Neural cell (in vitro differentiated cells): ENCODE measurements around the gene PTPRA. TPM values are rescaled to one million over a fixed set of nuclear protein-coding genes. Genes with fewer than 3 reads are reported as not detected.

ENCODE experiments used
- H2AFZ ChIP-seq: fragments of 200-600, 300-800 bp; sonication (generic), shearing (Covaris generic); 2 replicates; pipeline ENCODE4 v1.6.0; 2014; ENCODE audit warnings: low read depth, mild to moderate bottlenecking, antibody characterized with exemption, low read length, moderate library complexity
- H3F3A ChIP-seq: fragments of 200-600 bp; shearing (Covaris generic); 2 replicates; pipeline ENCODE4 v1.6.1; 2016; ENCODE audit warnings: mild to moderate bottlenecking, moderate library complexity, mixed read lengths, antibody characterized with exemption, low read length; ENCODE audit not compliant: insufficient read depth, poor library complexity, severe bottlenecking
- H3K27ac ChIP-seq: fragments of 200-600, 300-800 bp; sonication (generic), shearing (Covaris generic); 2 replicates; pipeline ENCODE4 v1.5.1; 2014; ENCODE audit warnings: mild to moderate bottlenecking, low read length, moderate library complexity
- H3K27me3 ChIP-seq: fragments of 300-800, 200-600 bp; sonication (generic), shearing (Covaris generic); 2 replicates; pipeline ENCODE4 v1.6.0; 2014; ENCODE audit warnings: mild to moderate bottlenecking, low read depth, low read length, moderate library complexity; ENCODE audit not compliant: insufficient read depth
- H3K36me3 ChIP-seq: fragments of 300-800, 200-600 bp; sonication (generic), shearing (Covaris generic); 2 replicates; pipeline ENCODE4 v1.5.1; 2014; ENCODE audit warnings: mild to moderate bottlenecking, antibody characterized with exemption, low read length, moderate library complexity; ENCODE audit not compliant: insufficient read depth
- H3K4me2 ChIP-seq: fragments of 300-800, 200-600 bp; sonication (generic), shearing (Covaris generic); 2 replicates; pipeline ENCODE4 v1.6.0; 2014; ENCODE audit warnings: mild to moderate bottlenecking, low read length
- H3K4me3 ChIP-seq: fragments of 300-800, 200-600 bp; sonication (generic), shearing (Covaris generic); 2 replicates; pipeline ENCODE4 v1.5.1; 2014; ENCODE audit warnings: mild to moderate bottlenecking, low read length, moderate library complexity
- H3K79me2 ChIP-seq: fragments of 200-600 bp; shearing (Covaris generic); replicated peaks from 2 replicates; pipeline ENCODE4 v1.6.0; 2014; ENCODE audit warnings: mild to moderate bottlenecking, low read length, moderate library complexity; ENCODE audit not compliant: insufficient read depth
- H3K9ac ChIP-seq: fragments of 300-800, 200-600 bp; sonication (generic), shearing (Covaris generic); 2 replicates; pipeline ENCODE4 v1.6.1; 2016; ENCODE audit warnings: mild to moderate bottlenecking, low read length, mixed read lengths
- H3K9me2 ChIP-seq: fragments of 200-600 bp; shearing (Covaris generic); 2 replicates; pipeline ENCODE4 v1.6.1; 2016; ENCODE audit warnings: mild to moderate bottlenecking, low read length, mixed read lengths; ENCODE audit not compliant: insufficient read depth
- H3K9me3 ChIP-seq: fragments of 200-600, 300-800 bp; sonication (generic), shearing (Covaris generic); 2 replicates; pipeline ENCODE4 v1.6.1; 2016; ENCODE audit warnings: mild to moderate bottlenecking, mixed run types, low read length, moderate library complexity, mixed read lengths
- H4K20me1 ChIP-seq: fragments of 200-600 bp; shearing (Covaris generic); 2 replicates; pipeline ENCODE4 v1.6.1; 2016; ENCODE audit warnings: mild to moderate bottlenecking, mixed run types; ENCODE audit not compliant: insufficient read depth
- EP300 ChIP-seq: fragments of 450-650 bp; conservative IDR thresholded peaks from 2 replicates; pipeline ENCODE4 v1.6.1; 2014; ENCODE audit warnings: antibody characterized with exemption, mild to moderate bottlenecking, moderate library complexity; ENCODE audit not compliant: poor library complexity, severe bottlenecking
- EZH2 ChIP-seq: fragments of 200-600, 300-800 bp; shearing (Covaris generic), sonication (generic); IDR thresholded peaks from 2 replicates; pipeline ENCODE4 v1.6.1; 2014; ENCODE audit warnings: antibody characterized with exemption, low read length, borderline replicate concordance, mild to moderate bottlenecking; ENCODE audit not compliant: insufficient read depth, poor library complexity, severe bottlenecking
- MXI1 ChIP-seq: fragments of 450-650 bp; conservative IDR thresholded peaks from 2 replicates; pipeline ENCODE4 v1.6.1; 2014; ENCODE audit warnings: antibody characterized with exemption, mild to moderate bottlenecking; ENCODE audit not compliant: poor library complexity, severe bottlenecking
- POLR2AphosphoS5 ChIP-seq: IDR thresholded peaks from 2 replicates; pipeline ENCODE4 v1.6.1; 2012
- RAD21 ChIP-seq: fragments of 450-650 bp; conservative IDR thresholded peaks from 2 replicates; pipeline ENCODE4 v1.6.1; 2014; ENCODE audit warnings: antibody characterized with exemption, mild to moderate bottlenecking, moderate library complexity
- SMC3 ChIP-seq: fragments of 450-650 bp; conservative IDR thresholded peaks from 2 replicates; pipeline ENCODE4 v1.6.1; 2014; ENCODE audit warnings: antibody characterized with exemption, mild to moderate bottlenecking, moderate library complexity; ENCODE audit not compliant: poor library complexity
- TAF1 ChIP-seq: IDR thresholded peaks from 2 replicates; pipeline ENCODE4 v1.6.1; 2012; ENCODE audit warnings: low read depth
- polyA plus RNA-seq: library from polyadenylated mRNA; depleted of rRNA; stranded (reverse); fragments of >200 nt; gene quantifications from 2 replicates; pipeline ENCODE4 v1.2.3, GENCODE V29; 2014
- TF ChIP-seq, protein P1 (sequence below): IDR thresholded peaks from 2 replicates; pipeline ENCODE4 v1.6.1; 2012; ENCODE audit warnings: borderline replicate concordance
- TF ChIP-seq, protein P2 (sequence below): fragments of 450-650 bp; IDR thresholded peaks from 2 replicates; pipeline ENCODE4 v1.5.1; 2014; ENCODE audit warnings: antibody characterized with exemption, mild to moderate bottlenecking, moderate library complexity; ENCODE audit not compliant: poor library complexity, severe bottlenecking

Gene PTPRA
- polyA plus RNA-seq, 1 donor from 2014 or later, result 68.2 TPM

DNA sequence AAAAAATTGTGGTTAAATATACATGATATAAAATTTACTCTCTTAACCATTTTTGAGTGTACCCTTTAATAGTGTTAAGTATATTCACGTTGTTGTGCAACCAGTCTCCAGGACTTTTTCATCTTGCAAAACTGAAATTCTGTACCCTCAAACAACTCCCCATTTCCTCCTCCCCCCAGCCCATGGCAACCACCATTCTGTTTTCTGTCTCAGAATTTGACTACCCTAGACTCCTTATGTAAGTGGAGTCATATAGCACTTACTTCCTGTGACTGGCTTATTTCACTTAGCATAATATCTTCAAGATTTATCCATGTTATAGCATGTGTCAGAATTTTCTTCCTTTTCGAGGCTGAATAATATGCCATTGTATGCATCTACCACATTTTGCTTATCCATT, 27.7 kb upstream of the PTPRA start:
- Histone ChIP-seq H3K4me2 (no peak overlapping the region), H3K27me3 (no peaks in the 10 kb centered on the region), H3K36me3 (no peaks in the 10 kb centered on the region), H3K79me2 (peaks cover 3% of the 10 kb centered on the region), H3K27ac (no peak overlapping the region), H3K9me3 (no peaks in the 10 kb centered on the region), H3K4me3 (no peak overlapping the region), H3K9me2 (no peaks in the 10 kb centered on the region), H3K9ac (no peak overlapping the region), H4K20me1 (no peaks in the 10 kb centered on the region), H2AFZ (no peak overlapping the region), H3F3A (no peaks in the 10 kb centered on the region)
- TF ChIP-seq EZH2 (no peak), MXI1 (no peak), SMC3 (no peak), RAD21 (no peak), EP300 (no peak), POLR2AphosphoS5 (no peak), TAF1 (no peak)
- TF ChIP-seq, protein P1, sequence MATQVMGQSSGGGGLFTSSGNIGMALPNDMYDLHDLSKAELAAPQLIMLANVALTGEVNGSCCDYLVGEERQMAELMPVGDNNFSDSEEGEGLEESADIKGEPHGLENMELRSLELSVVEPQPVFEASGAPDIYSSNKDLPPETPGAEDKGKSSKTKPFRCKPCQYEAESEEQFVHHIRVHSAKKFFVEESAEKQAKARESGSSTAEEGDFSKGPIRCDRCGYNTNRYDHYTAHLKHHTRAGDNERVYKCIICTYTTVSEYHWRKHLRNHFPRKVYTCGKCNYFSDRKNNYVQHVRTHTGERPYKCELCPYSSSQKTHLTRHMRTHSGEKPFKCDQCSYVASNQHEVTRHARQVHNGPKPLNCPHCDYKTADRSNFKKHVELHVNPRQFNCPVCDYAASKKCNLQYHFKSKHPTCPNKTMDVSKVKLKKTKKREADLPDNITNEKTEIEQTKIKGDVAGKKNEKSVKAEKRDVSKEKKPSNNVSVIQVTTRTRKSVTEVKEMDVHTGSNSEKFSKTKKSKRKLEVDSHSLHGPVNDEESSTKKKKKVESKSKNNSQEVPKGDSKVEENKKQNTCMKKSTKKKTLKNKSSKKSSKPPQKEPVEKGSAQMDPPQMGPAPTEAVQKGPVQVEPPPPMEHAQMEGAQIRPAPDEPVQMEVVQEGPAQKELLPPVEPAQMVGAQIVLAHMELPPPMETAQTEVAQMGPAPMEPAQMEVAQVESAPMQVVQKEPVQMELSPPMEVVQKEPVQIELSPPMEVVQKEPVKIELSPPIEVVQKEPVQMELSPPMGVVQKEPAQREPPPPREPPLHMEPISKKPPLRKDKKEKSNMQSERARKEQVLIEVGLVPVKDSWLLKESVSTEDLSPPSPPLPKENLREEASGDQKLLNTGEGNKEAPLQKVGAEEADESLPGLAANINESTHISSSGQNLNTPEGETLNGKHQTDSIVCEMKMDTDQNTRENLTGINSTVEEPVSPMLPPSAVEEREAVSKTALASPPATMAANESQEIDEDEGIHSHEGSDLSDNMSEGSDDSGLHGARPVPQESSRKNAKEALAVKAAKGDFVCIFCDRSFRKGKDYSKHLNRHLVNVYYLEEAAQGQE, result no peak
- TF ChIP-seq, protein P2, sequence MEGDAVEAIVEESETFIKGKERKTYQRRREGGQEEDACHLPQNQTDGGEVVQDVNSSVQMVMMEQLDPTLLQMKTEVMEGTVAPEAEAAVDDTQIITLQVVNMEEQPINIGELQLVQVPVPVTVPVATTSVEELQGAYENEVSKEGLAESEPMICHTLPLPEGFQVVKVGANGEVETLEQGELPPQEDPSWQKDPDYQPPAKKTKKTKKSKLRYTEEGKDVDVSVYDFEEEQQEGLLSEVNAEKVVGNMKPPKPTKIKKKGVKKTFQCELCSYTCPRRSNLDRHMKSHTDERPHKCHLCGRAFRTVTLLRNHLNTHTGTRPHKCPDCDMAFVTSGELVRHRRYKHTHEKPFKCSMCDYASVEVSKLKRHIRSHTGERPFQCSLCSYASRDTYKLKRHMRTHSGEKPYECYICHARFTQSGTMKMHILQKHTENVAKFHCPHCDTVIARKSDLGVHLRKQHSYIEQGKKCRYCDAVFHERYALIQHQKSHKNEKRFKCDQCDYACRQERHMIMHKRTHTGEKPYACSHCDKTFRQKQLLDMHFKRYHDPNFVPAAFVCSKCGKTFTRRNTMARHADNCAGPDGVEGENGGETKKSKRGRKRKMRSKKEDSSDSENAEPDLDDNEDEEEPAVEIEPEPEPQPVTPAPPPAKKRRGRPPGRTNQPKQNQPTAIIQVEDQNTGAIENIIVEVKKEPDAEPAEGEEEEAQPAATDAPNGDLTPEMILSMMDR, result no peak

DNA sequence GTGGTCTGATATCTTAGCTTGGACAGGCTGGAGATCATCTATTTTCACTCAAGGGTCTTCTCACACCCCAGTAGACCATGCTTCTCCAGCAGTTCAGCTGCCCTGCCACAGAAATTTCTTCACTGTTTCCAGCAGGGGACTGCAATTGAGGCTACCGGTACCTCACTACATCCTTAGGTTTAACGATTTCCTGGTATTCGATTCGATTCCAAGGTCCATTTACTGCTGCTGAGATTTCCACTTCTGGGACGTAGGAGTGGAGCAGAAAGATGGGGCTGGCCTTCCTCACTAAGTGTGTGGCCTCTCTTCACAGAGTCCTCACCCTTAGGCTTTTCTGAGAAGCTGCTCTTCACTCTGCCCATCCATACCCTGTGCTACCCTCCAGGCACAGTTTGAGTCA, 26.6 kb upstream of the PTPRA start:
- H3K27me3 ChIP-seq, result no peaks in the 10 kb centered on the region
- no peaks in the 10 kb centered on the region for H3K9me2 ChIP-seq
- no peaks in the 10 kb centered on the region for H3K79me2 ChIP-seq
- no peaks in the 10 kb centered on the region for H3F3A ChIP-seq
- H3K27ac ChIP-seq, result no peak overlapping the region
- no peaks in the 10 kb centered on the region for H3K9me3 ChIP-seq
- H4K20me1 ChIP-seq, result no peaks in the 10 kb centered on the region
- H3K36me3 ChIP-seq, result no peaks in the 10 kb centered on the region
- TF ChIP-seq MXI1, result no peak
- TF ChIP-seq, protein P1, result no peak
- no peak overlapping the region for H3K4me2 ChIP-seq
- H3K9ac ChIP-seq, result no peak overlapping the region
- no peak overlapping the region for H2AFZ ChIP-seq
- no peak overlapping the region for H3K4me3 ChIP-seq
